ENCODE measurements around the gene C11orf54.
A peak's percentile ranks its signal among the peaks of the same experiment; 100 is the strongest.

Gene C11orf54

GRCh38 chr11:93775289-93775688 lies 33.8 kb downstream of the C11orf54 start:
- no peak overlapping the region for H3K4me3 ChIP-seq (ENCODE audit: low read length)
- DNase-seq (ENCODE audit: low read depth) = peak; percentile 12
- no peak for TF ChIP-seq CTCF (IDR thresholded peaks at IDR 0.05; ENCODE audit: insufficient read depth, low read depth, low read length, missing control alignments)

- no peak for TF ChIP-seq CTCF (IDR thresholded peaks at IDR 0.05; ENCODE audit: insufficient read depth, low read depth, low read length, missing control alignments)
- H3K4me3 ChIP-seq (ENCODE audit: low read length) = peak overlapping the region; percentile 91
- no peak for DNase-seq (ENCODE audit: low read depth)
These were observed 41.9 kb downstream of the C11orf54 start for GRCh38 chr11:93783362-93783761.

- no peak for TF ChIP-seq CTCF (IDR thresholded peaks at IDR 0.05; ENCODE audit: insufficient read depth, low read depth, low read length, missing control alignments)
- peak overlapping the region; percentile 91 for H3K4me3 ChIP-seq (ENCODE audit: low read length)
- DNase-seq (ENCODE audit: low read depth) = no peak
These were observed 42.3 kb downstream of the C11orf54 start for GRCh38 chr11:93783765-93784144.

GRCh38 chr11:93784145-93784934 lies 42.9 kb downstream of the C11orf54 start, which contains the start of gene MED17:
TSS of gene MED17 (plus strand) at chr11:93784282. CDS start at chr11:93784514, 232 bp downstream.
- peak; percentile 95 for DNase-seq (ENCODE audit: low read depth)
- peak within 1 kb of the TSS; percentile 91 for H3K4me3 ChIP-seq (ENCODE audit: low read length)
- peak; percentile 43 for TF ChIP-seq CTCF (IDR thresholded peaks at IDR 0.05; ENCODE audit: insufficient read depth, low read depth, low read length, missing control alignments)

- no peak for TF ChIP-seq CTCF (IDR thresholded peaks at IDR 0.05; ENCODE audit: insufficient read depth, low read depth, low read length, missing control alignments)
- DNase-seq (ENCODE audit: low read depth) = no peak
- peak overlapping the region; percentile 91 for H3K4me3 ChIP-seq (ENCODE audit: low read length)
These were observed 43.5 kb downstream of the C11orf54 start for GRCh38 chr11:93784935-93785360.

- TF ChIP-seq CTCF (IDR thresholded peaks at IDR 0.05; ENCODE audit: insufficient read depth, low read depth, low read length, missing control alignments) = no peak
- no peak for DNase-seq (ENCODE audit: low read depth)
- no peak overlapping the region for H3K4me3 ChIP-seq (ENCODE audit: low read length)
These were observed 50.0 kb downstream of the C11orf54 start for GRCh38 chr11:93791493-93791892.

Data from epithelial cell of esophagus (primary cell).